GM19035 (cell line): Measurements from ENCODE around the gene KHDC1L.
"Not testable (repeated sequence)": the region's sequence is repeated elsewhere in the genome, so short reads cannot be mapped to it uniquely, and the experiment has no call there.

Experiments used
- ATAC-seq: cut with Tn5 transposase; IDR thresholded peaks from one replicate; pipeline ENCODE4 v1.9.1; 2021; ENCODE audit not compliant: unreplicated experiment

KHDC1L gene

DNA sequence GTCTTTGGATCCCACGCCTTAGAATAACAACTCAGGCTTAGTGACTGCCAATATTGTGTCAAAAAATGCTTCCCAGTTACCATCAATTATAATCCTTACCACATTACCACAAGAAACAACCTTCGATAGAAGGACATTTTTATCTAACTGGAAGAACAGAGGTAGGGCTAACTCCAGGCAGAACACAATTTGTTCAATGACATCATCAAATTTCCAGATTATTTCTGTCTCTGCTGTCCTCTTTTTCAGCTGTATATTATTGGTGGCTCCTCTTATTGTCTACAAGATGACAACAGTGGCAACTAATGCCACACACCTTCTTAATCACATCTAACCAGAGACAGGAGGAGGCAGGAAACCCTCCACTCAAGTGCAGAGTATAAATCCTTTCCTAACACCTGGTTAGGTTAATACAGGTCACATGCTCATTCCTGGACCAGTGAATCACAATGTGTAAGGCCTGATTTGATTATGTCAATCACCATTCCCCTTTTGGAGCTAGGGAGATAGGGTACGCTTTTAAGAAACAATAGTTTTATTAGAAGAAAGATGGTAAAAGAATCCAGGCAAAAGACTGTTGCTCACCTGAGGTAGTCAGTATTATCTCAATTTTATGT is 18.0 kb downstream of the KHDC1L start:
- no peak for ATAC-seq

DNA sequence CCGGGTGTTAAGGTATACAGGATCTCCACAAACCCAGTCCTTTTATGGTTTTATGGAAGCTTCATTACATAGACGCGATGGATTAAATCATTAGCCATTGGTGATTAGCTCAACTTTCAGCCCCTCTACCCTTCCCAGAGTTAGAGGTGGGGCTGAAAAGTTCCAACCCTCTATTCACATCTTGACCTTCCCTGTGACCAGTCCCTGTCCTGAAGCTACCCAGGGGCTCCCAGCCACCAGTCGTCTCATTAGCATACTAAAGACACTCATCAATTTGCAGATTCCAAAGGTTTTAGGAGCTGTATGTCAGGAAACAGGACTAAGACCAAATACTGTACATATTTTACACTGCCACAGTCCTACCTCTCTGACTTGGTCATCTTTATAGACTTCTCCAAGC is 21.0 kb downstream of the KHDC1L start:
- no peak for ATAC-seq

- no peak for ATAC-seq
Measured at GRCh38 chr6:73203098-73203497, 22.2 kb downstream of the KHDC1L start.

DNA sequence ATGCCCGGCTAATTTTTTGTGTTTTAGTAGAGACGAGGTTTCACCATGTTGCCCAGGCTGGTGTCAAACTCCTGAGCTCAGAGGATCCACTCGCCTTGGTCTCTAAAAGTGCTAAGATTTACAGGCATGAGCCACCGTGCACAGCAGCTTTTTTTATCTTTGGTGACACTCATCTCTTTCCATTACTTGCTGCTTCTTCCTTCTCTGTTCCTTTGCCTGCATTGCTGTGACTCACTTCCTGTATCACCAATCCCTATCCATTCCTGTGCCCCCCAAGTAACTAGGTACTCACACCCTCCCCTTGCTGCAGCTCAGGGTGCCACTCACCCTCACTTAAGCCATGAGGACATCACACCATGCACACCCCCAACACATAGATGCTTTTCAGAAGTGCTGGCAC is 24.6 kb downstream of the KHDC1L start:
- no peak for ATAC-seq

GRCh38 chr6:73200247-73200646 is 25.0 kb downstream of the KHDC1L start:
- ATAC-seq, result no peak

DNA sequence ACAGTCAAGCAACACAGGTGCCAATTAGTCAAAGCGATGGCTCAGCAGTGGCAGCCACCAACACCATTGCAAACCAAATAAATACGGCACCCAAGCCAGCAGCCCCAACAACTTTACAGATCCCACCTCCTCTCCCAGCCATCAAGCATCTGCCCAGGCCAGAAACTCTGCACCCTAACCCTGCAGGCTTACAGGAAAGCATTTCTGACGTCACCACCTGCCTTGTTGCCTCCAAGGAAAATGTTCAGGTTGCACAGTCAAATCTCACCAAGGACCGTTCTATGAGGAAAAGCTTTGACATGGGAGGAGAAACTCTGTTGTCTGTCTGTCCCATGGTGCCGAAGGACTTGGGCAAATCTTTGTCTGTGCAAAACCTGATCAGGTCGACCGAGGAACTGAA is 30.6 kb downstream of the KHDC1L start:
- no peak for ATAC-seq

GRCh38 chr6:73193302-73193701 is 32.0 kb downstream of the KHDC1L start:
- not testable (repeated sequence) for ATAC-seq

- ATAC-seq, result peak; percentile 43
Measured at GRCh38 chr6:73182021-73182607, 43.2 kb downstream of the KHDC1L start.

GRCh38 chr6:73180763-73181619 is 44.3 kb downstream of the KHDC1L start:
- peak; percentile 83 for ATAC-seq

DNA sequence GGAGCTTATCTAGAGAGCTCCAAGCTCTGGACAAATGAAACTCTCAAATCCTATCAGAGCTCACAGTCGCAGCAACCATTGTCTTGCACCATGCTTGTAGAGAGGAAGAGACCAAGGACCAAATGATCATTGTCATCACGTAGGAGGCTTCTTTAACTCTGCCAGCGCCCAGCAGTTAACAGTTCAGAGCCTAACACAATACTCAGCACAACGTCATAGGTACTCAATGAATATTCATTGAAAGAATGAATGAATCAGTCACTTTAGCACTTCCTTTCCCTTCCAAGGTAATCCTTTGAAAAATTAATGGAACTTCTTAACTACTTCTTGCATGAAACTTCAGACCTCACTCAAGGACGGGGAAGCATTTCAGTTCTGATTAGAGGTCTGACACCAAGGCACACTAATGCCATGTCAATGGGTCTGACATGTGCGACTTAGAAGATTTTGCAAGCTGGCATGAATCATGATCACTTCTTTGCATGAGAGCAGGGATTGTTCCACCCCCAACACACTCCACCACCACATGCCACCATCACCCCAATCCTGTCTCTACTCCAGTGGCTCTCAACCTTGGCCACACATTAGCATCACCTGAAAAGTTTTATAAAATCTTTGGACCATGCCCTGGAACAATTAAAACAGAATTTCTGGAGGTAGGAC is 45.1 kb downstream of the KHDC1L start:
- no peak for ATAC-seq

- peak; percentile 52 for ATAC-seq
Measured at GRCh38 chr6:73177221-73177944, 47.9 kb downstream of the KHDC1L start.

- no peak for ATAC-seq
Measured at GRCh38 chr6:73176057-73176456, 49.2 kb downstream of the KHDC1L start.

DNA sequence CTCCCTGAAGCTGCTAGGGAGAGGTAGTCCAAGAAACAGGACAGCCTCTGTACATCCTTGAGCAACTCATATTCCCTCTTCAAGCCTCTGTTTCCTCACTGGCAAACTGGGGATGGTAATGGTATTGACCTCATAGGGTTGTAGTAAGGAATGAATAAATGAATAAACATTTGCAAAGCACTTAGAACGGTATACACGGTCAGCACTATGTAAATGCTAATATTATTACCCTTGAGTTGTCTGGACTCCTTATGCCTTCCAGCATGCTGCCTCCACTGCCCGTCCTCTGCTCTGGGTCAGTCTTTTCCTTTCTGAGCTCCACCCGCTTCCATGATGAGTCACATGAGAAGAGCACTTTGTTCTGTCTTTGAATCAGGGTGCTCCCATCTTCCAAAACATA is 50.6 kb downstream of the KHDC1L start:
- no peak for ATAC-seq
